Left kidney (tissue), 8 donors: ENCODE measurements around the gene GPR148. TPM values are rescaled to one million over a fixed set of nuclear protein-coding genes. Genes with fewer than 3 reads are reported as not detected.
"Not testable (repeated sequence)": the region's sequence is repeated elsewhere in the genome, so short reads cannot be mapped to it uniquely, and the experiment has no call there.

Source experiments
- DNase-seq: peaks from one replicate; pipeline ENCODE4 v3.0.0-alpha.2; 2013
- long read RNA-seq, 8 donors: transcript quantifications; one replicate each; lab custom pipeline, GENCODE V29; 2026
- polyA plus RNA-seq: library from polyadenylated mRNA; unstranded; fragments of 120-200 nt; gene quantifications from one replicate; pipeline ENCODE4 v1.2.1, GENCODE V29; 2013; ENCODE audit not compliant: insufficient read length

Gene GPR148, protein sequence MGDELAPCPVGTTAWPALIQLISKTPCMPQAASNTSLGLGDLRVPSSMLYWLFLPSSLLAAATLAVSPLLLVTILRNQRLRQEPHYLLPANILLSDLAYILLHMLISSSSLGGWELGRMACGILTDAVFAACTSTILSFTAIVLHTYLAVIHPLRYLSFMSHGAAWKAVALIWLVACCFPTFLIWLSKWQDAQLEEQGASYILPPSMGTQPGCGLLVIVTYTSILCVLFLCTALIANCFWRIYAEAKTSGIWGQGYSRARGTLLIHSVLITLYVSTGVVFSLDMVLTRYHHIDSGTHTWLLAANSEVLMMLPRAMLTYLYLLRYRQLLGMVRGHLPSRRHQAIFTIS
- polyA plus RNA-seq, result not detected
- long read RNA-seq, donor 1, result 0 reads
- long read RNA-seq, donor 2, result 0 reads
- long read RNA-seq, donor 3, result 0 reads
- long read RNA-seq, donor 4, result 0 reads
- long read RNA-seq, donor 5, result 0 reads
- long read RNA-seq, donor 6, result 0 reads
- long read RNA-seq, donor 7, result 0 reads
- long read RNA-seq, donor 8, result 0 reads

- no peak for DNase-seq
Observed at GRCh38 chr2:130728549-130729316, at the start of gene GPR148. TSS of gene GPR148 (plus strand) at chr2:130729070. CDS start at chr2:130729152, 82 bp downstream.

DNA sequence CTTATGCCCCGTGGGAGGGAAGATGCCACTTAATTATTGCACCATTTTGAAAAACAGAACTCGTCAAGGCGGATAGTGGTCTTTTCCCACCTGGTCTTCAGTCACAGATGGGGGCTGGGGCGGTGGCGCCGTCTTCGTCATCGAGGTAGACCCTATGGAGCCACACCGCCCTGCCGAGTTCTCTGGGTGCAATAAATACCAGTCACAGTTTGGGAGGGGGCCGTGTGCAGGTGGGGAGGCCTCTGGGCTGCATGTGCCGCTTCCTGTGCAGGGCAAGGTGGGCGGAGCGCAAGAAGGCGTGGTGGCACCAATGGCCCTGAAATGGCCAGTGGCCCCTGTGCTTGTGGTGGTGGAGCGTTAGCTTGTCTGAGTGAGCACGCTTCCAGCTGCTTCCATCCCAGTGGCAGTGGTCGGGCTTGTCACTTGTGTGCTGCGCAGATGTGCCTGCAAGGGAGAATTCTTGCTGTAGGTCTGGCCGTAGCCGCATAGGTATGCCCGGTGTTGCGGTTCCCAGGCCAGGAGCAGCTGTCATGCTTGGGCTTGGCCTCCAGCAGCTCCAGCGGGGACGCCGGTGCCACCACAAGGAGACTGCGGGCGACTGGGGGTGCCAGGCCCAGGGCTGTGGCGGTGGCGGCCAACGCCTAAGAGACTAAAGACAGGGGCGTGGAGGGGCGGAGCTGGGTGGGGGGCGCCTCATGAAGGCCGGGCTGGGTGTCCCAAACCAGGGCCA is 36.7 kb upstream of the GPR148 start:
- DNase-seq, result not testable (repeated sequence)

DNA sequence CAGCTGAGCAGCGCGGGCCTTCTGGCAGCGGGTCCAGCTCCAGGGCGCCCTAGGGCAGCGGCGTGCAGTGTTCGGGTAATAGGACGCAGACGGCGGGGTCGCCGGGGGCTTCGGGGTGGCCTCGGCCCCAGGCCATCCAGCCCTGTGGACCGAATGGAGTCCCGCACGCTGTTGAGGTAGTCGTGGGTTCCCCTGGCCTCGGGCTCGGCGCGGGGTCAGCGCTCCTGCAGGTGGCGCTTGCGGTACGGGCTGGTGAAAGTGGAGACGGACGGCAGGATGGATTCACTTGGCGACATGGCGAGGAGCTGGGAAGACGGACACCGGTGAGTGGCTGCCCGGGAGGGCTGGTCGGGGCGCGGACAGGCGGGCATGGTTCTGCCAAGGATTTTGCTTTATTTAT is 35.4 kb upstream of the GPR148 start:
- peak; percentile 5 for DNase-seq

DNA sequence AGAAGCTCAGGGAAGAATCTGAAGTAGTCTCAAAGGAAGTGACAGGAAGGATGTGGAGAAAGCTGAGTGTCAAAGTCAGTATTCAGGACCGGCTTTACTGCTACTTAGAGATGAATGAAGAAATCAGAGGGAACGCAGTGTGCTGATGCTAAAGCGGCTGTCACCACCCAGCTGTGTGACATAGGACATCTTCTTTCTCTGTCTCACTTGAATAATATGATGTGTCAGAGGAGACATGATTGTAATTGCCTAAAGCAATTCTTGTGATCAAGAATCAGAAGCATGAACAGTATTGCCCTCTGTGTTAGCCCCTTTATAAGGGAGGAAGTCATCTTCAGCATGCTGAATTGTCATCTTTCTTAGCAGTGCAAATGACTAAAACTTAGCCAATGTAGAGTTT is 25.6 kb upstream of the GPR148 start:
- not testable (repeated sequence) for DNase-seq

- not testable (repeated sequence) for DNase-seq
Observed at GRCh38 chr2:130714795-130715194, 14.1 kb upstream of the GPR148 start.

- DNase-seq, result no peak
Observed at GRCh38 chr2:130720036-130720435, 8.8 kb upstream of the GPR148 start.

GRCh38 chr2:130720528-130720927 is 8.3 kb upstream of the GPR148 start:
- no peak for DNase-seq

DNA sequence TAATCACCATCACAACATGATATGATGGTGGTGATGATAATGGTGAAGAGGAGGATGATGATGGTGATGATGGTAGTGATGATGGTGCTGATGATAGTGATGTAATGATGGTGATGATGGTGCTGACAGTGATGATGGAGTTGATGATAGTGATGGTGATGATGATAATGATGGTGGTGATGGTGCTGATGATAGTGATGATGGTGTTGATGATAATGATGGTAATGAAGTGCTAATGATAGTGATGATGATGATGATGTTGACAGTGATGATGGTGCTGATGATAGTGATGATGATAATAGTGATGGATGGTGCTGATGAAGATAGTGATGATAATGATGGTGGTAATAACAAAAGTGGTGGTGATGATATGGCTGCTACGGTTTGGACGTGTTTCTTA is 4.4 kb upstream of the GPR148 start:
- DNase-seq, result no peak

- no peak for DNase-seq
Observed at GRCh38 chr2:130726614-130727180, 2.2 kb upstream of the GPR148 start.

GRCh38 chr2:130727286-130727924 is 1.5 kb upstream of the GPR148 start:
- peak; percentile 77 for DNase-seq

DNA sequence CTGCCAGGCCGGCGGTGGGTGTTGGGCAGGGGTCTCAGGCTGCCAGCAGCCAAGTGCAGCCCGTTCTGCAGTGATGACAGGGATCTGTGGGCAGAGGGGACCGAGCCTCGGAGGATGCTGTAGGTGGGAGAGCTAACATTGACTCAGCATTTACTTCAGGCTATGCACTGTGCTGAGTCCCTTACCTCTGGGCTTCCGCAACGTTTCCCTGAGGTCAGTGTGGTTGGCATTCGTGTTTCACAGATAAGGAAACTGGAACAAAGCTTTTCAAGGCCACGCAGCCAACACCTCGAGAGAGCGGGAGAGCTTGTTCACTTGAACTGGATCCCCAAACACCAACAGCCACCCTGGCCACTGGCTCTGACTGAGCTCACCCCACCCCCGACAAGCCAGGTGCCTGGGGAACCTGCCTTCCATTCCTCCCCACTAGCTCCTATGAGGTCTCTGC is 839 bp upstream of the GPR148 start:
- DNase-seq, result no peak

DNA sequence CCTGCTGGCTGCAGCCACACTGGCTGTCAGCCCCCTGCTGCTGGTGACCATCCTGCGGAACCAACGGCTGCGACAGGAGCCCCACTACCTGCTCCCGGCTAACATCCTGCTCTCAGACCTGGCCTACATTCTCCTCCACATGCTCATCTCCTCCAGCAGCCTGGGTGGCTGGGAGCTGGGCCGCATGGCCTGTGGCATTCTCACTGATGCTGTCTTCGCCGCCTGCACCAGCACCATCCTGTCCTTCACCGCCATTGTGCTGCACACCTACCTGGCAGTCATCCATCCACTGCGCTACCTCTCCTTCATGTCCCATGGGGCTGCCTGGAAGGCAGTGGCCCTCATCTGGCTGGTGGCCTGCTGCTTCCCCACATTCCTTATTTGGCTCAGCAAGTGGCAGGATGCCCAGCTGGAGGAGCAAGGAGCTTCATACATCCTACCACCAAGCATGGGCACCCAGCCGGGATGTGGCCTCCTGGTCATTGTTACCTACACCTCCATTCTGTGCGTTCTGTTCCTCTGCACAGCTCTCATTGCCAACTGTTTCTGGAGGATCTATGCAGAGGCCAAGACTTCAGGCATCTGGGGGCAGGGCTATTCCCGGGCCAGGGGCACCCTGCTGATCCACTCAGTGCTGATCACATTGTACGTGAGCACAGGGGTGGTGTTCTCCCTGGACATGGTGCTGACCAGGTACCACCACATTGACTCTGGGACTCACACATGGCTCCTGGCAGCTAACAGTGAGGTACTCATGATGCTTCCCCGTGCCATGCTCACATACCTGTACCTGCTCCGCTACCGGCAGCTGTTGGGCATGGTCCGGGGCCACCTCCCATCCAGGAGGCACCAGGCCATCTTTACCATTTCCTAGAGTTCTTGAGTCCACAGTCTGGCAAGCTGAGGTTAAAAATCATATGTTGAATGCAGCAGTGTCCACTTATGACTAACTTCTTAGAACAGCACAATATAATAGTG is 741 bp downstream of the GPR148 start:
- DNase-seq, result no peak

DNA sequence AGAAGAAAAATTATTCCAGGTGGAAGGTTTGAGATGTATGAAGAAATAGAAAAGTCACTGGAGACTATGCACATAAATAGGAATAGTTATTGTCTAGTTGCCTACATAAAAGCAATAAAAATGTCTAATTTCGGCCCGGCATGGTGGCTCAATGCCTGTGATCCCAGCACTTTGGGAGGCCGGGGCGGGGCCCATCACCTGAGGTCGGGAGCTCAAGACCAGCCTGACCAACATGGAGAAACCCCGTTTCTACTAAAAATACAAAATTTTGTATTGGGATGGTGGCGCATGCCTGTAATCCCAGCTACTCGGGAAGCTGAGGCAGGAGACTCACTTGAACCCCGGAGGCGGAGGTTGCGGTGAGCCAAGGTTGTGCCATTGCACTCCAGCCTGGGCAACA is 3.4 kb downstream of the GPR148 start:
- DNase-seq, result not testable (repeated sequence)

- no peak for DNase-seq
Observed at GRCh38 chr2:130735200-130735599, 6.3 kb downstream of the GPR148 start.

DNA sequence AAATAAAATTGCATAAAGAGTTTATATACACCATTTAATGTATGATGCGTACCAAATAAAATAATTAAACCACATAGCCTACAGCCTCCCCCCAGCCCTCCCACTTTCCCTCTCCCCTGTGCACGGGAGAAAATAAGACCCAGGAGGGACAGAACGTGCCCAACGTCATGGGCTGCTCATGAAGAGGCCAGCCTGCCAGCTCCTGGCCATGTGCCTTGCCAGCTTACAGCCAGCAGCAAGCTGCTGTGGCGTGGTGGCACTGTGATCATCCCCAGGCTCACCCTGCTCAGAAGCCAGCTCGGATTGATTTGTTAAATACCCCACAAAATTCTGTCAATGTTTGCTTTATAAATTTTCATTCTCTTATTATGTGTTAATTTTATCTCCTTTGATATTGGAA is 7.6 kb downstream of the GPR148 start:
- DNase-seq, result no peak

DNA sequence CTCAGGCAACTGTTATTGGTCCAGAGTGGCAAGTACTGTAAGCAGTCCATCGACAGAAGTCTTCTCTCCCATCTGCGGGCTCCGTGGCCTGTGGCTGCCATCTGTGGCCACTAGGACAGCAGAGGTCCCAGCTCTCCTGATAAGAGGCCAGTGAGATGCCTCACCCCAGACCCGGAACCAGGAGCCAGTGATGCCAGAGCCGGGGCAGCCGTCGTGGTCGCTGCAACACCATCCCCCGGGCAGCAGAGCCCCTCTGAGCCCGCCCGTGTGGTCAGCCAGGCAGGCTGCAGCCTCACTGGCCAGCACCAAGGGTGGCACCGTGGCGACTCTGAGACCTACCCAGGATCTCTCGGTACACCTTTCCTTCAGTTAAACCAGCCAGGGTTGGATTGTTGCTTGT is 8.7 kb downstream of the GPR148 start:
- no peak for DNase-seq

GRCh38 chr2:130740671-130741070 is 11.8 kb downstream of the GPR148 start:
- DNase-seq, result no peak

DNA sequence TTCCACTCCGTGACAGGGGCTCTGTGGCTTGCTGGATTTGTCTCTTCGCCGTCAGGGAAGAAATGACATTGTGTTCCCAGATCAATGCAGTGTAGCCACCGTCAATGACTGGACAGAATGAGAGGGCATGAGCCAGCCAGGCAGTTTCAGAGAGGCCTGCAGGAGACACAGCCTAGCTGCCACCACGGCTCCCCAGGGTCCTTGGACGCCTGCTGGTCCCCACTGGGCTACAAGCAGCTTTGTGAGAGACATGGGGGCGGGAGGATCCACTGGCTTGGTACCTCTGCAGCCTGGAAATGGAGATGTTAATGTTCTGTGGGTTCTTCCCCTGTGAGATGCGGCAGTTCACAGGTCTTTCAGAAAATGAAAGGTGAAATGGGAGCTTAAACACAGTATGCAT is 14.4 kb downstream of the GPR148 start:
- DNase-seq, result no peak

DNA sequence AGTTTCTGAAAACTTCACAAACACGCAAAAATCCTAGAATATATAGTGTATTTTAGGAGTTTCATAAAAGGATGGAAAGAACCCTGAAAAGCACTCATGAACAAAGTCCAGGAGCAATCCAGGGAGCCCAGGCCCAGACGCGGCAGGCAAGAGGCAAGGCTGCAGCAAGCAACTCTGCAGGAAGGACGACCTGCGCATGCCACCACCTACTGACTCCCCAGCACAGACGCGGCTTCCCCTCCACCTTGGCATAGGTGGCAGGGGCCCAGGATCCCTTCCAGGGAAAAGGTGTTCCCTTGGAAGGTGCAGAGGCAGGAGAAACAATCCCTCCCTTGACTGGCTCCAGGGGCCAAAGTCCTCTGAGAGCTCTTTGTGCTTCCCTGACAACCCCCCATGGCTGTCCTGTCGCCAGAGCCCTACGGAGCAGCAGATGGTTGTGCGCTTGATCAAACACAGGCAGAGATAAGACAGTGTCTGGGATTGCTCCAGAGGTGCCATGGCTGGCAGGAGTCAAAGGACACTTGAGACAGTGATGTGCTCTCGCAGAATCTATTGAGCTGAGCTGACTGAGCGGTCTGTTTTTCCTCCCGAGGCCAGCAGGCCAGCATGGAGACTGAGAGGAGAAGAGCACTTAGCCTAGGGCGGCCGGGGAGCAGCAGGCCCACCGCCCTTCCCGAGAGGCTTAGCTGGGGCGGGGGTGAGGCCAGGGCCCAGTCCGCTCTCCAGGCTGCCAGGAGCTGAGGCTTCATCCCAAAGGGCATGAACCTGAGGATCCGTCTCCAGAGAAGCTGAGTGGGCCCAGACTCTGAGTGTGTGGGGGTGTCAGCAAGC is 15.6 kb downstream of the GPR148 start:
- DNase-seq, result no peak
